ENCODE data around the gene SELPLG. TPM values are rescaled to one million over a fixed set of nuclear protein-coding genes. Genes with fewer than 3 reads are reported as not detected.

Gene SELPLG
- total and polyA plus RNA-seq, 2 experiments from 2014 or later = 4.4 to 6.7 TPM

DNA sequence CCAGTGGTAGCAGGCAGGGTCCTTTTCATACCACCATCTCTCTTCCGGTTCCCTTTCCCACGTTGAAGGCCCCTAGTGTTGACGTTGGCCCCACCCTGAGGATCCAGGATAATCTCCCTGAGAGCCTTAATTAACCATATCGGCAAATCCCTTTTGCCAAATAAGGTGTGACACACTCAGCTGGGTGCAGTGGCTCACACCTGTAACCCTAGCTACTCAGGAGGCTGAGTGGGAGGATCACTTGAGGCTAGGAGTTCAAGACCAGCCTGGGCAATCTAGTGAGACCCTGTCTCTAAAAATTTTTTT lies 33.0 kb downstream of the SELPLG start:
- TF ChIP-seq EZH2 (IDR thresholded peaks at IDR 0.05; ENCODE audit: insufficient read depth, poor library complexity, severe bottlenecking) (no peak), EZH2phosphoT487 (IDR thresholded peaks at IDR 0.05; ENCODE audit: insufficient read depth, low read depth) (no peak)
- H3K9ac ChIP-seq = no peak overlapping the region
- H3K4me1 ChIP-seq (ENCODE audit: insufficient read depth) = peaks cover 16% of the 10 kb centered on the region
- no peak for DNase-seq
- H3K9me2 ChIP-seq (ENCODE audit: insufficient read depth) = no peaks in the 10 kb centered on the region
- H3K27ac ChIP-seq = no peak overlapping the region
- no peaks in the 10 kb centered on the region for H3K9me3 ChIP-seq (ENCODE audit: low read depth)
- in situ Hi-C loops (cut with MboI) = no loop called here
- H3F3A ChIP-seq (ENCODE audit: insufficient read depth) = no peaks in the 10 kb centered on the region; the same call in 1 of the 2 replicates
- no peaks in the 10 kb centered on the region for H3K36me3 ChIP-seq (ENCODE audit: low read depth)
- no peak overlapping the region for H3K4me2 ChIP-seq (ENCODE audit: unreplicated experiment)
- H4K20me1 ChIP-seq (ENCODE audit: insufficient read depth) = no peaks in the 10 kb centered on the region
- no peak overlapping the region for H3K4me3 ChIP-seq
- H2AFZ ChIP-seq = no peak overlapping the region
- no peaks in the 10 kb centered on the region for H3K27me3 ChIP-seq (replicated peaks; ENCODE audit: insufficient read depth)
- peaks cover 17% of the 10 kb centered on the region for H3K79me2 ChIP-seq (ENCODE audit: insufficient read depth)
- WGBS, 2 experiments (ENCODE audit: low coverage in 1 of 2, low lambda C conversion rate in 2 of 2, missing lambda C conversion rate in 2 of 2) = 84 to 89% methylated on average over 4 of the region's 4 CpGs

DNA sequence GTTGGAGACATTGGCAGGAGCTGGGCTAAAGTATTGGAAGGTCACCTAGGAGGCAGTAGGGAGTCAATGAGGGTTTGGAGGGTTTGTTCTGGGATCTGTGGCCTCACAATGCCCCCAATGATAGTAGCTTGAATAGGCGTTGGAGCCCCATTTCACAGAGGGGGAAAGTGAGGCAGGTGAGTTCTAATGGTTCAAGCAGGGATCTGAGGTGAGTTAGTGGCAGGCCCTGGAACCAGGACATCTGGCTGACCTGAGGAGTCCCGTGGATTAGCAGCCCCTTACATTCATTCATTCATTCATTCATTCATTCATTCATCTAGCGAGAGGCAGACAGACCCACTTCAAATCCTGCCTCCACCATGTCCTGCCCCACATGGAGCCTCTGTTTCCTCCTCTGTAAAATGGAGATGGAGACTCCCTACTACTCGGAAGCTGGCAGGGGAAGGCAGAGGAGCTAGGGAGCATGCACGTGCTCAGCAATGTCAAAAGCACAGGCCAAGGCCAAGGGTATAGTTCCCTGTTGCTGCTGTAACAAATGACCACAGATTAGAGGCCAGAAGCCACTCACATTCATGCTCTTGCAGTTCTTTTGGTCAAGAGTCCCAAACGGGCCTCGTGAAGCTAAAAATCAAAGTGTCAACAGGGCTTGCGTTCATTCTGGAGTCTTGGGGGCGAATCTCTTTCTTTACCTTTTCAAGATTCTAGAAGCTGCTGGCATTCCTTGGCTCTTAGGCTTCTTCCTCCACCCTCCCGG lies 33.6 kb downstream of the SELPLG start:
- Histone ChIP-seq H4K20me1 (ENCODE audit: insufficient read depth) (no peaks in the 10 kb centered on the region), H2AFZ (no peak overlapping the region), H3K27me3 (replicated peaks; ENCODE audit: insufficient read depth) (no peaks in the 10 kb centered on the region), H3F3A (ENCODE audit: insufficient read depth) (no peaks in the 10 kb centered on the region; the same call in 1 of the 2 replicates), H3K4me3 (no peak overlapping the region), H3K9me2 (ENCODE audit: insufficient read depth) (no peaks in the 10 kb centered on the region), H3K79me2 (ENCODE audit: insufficient read depth) (peaks cover 22% of the 10 kb centered on the region), H3K9ac (no peak overlapping the region), H3K27ac (no peak overlapping the region), H3K4me2 (ENCODE audit: unreplicated experiment) (no peak overlapping the region), H3K36me3 (ENCODE audit: low read depth) (no peaks in the 10 kb centered on the region), H3K4me1 (ENCODE audit: insufficient read depth) (peaks cover 18% of the 10 kb centered on the region), H3K9me3 (ENCODE audit: low read depth) (no peaks in the 10 kb centered on the region)
- WGBS, 2 experiments (ENCODE audit: low coverage in 1 of 2, low lambda C conversion rate in 2 of 2, missing lambda C conversion rate in 2 of 2) = 86 to 88% methylated on average over 10 of the region's 10 CpGs
- in situ Hi-C loops (cut with MboI) = no loop called here
- TF ChIP-seq EZH2phosphoT487 (IDR thresholded peaks at IDR 0.05; ENCODE audit: insufficient read depth, low read depth) (no peak), EZH2 (IDR thresholded peaks at IDR 0.05; ENCODE audit: insufficient read depth, poor library complexity, severe bottlenecking) (no peak)
- DNase-seq = no peak

DNA sequence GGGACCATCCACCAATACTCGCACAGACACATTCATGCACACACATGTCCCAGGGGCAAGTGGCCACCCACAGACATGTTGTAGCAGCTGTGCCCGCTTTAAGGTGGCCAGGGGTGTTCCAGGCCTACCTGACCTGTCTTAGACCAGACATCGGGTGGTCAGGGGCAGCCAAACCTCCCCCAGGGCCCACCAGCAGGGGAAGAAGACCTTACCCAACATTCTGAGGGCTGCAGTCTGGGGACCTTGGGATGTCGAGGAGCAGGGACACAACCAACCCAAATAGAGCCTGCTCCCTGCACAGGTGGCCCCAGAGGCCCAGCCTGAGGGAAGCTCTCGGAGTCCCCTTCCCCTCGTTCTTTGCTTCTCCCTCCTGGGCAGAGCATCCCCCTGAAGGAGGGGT lies 34.2 kb downstream of the SELPLG start:
- Histone ChIP-seq H3K4me1 (ENCODE audit: insufficient read depth) (peaks cover 18% of the 10 kb centered on the region), H3K36me3 (ENCODE audit: low read depth) (no peaks in the 10 kb centered on the region), H3F3A (ENCODE audit: insufficient read depth) (no peaks in the 10 kb centered on the region; the same call in 1 of the 2 replicates), H2AFZ (no peak overlapping the region), H3K9me3 (ENCODE audit: low read depth) (no peaks in the 10 kb centered on the region), H3K4me3 (no peak overlapping the region), H3K27ac (no peak overlapping the region), H3K79me2 (ENCODE audit: insufficient read depth) (peaks cover 28% of the 10 kb centered on the region), H3K4me2 (ENCODE audit: unreplicated experiment) (no peak overlapping the region), H4K20me1 (ENCODE audit: insufficient read depth) (no peaks in the 10 kb centered on the region), H3K27me3 (replicated peaks; ENCODE audit: insufficient read depth) (no peaks in the 10 kb centered on the region), H3K9me2 (ENCODE audit: insufficient read depth) (no peaks in the 10 kb centered on the region), H3K9ac (no peak overlapping the region)
- 92 to 94% methylated on average over 6 of the region's 6 CpGs for whole genome bisulfite sequencing, 2 experiments (ENCODE audit: low coverage in 1 of 2, low lambda C conversion rate in 2 of 2, missing lambda C conversion rate in 2 of 2)
- TF ChIP-seq EZH2 (IDR thresholded peaks at IDR 0.05; ENCODE audit: insufficient read depth, poor library complexity, severe bottlenecking) = no peak
- TF ChIP-seq EZH2phosphoT487 (IDR thresholded peaks at IDR 0.05; ENCODE audit: insufficient read depth, low read depth) = no peak
- in situ Hi-C loops (cut with MboI) = no loop called here
- no peak for DNase-seq

DNA sequence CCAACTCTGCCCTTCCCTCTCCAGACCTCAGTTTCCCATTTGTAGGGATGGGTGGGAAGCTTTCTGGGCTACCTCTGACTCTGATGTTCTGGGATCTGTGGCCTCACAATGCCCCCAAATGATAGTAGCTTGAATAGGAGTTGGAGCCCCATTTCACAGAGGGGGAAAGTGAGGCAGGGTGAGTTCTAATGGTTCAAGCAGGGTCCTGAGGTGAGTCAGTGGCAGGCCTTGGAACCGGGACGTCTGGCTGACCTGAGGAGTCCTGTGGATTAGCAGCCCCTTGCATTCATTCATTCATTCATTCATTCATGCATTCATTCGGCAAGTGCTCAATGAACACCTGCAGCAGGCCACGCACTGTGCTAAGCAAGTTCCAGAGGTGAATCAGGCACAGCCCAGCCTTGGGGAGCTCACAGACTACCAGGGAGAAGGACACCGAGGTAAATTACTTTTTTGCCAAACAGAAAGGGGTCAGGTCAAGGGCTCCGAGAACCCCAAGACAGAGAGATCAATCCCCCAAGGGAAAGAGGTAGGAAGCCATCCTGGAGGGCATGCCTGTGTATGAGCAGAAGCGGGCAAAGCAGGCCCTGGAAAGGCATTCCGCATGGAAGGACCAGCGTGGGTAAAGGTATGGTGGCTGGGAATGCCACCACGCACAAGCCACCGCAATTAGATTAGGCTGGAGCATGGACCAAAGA lies 35.0 kb downstream of the SELPLG start:
- Histone ChIP-seq H3K9me3 (ENCODE audit: low read depth) (no peaks in the 10 kb centered on the region), H3K4me3 (no peak overlapping the region), H3K4me1 (ENCODE audit: insufficient read depth) (peaks cover 18% of the 10 kb centered on the region), H4K20me1 (ENCODE audit: insufficient read depth) (no peaks in the 10 kb centered on the region), H2AFZ (peak overlapping the region; percentile 63), H3K9ac (peak overlapping the region; percentile 69; the same call in 1 of the 2 replicates), H3K27me3 (replicated peaks; ENCODE audit: insufficient read depth) (no peaks in the 10 kb centered on the region), H3K9me2 (ENCODE audit: insufficient read depth) (no peaks in the 10 kb centered on the region), H3K79me2 (ENCODE audit: insufficient read depth) (peaks cover 32% of the 10 kb centered on the region), H3K27ac (no peak overlapping the region), H3K4me2 (ENCODE audit: unreplicated experiment) (peak overlapping the region; percentile 75), H3K36me3 (ENCODE audit: low read depth) (no peaks in the 10 kb centered on the region), H3F3A (ENCODE audit: insufficient read depth) (no peaks in the 10 kb centered on the region; the same call in 1 of the 2 replicates)
- WGBS, 2 experiments (ENCODE audit: low coverage in 1 of 2, low lambda C conversion rate in 2 of 2, missing lambda C conversion rate in 2 of 2) = 95 to 96% methylated on average over 11 of the region's 11 CpGs
- in situ Hi-C loops (cut with MboI) = no loop called here
- no peak for DNase-seq
- TF ChIP-seq EZH2 (IDR thresholded peaks at IDR 0.05; ENCODE audit: insufficient read depth, poor library complexity, severe bottlenecking) (no peak), EZH2phosphoT487 (IDR thresholded peaks at IDR 0.05; ENCODE audit: insufficient read depth, low read depth) (no peak)

Data from GM23248 (cell line).